BE2C (cell line): ENCODE data around the gene PASD1.

ENCODE experiments used
- DNase-seq: peaks from one replicate; pipeline ENCODE4 v3.0.0-alpha.2; 2020
- H3K27me3 ChIP-seq: fragments of 250-450 bp; sonication (Bioruptor Pico); 2 replicates; pipeline ENCODE4 v1.5.1; 2020; ENCODE audit warnings: mild to moderate bottlenecking
- H3K36me3 ChIP-seq: fragments of 250-450 bp; sonication (Bioruptor Pico); 2 replicates; pipeline ENCODE4 v1.5.1; 2020; ENCODE audit warnings: mild to moderate bottlenecking
- H3K4me1 ChIP-seq: fragments of 250-450 bp; sonication (Bioruptor Pico); 2 replicates; pipeline ENCODE4 v1.5.1; 2020
- H3K4me3 ChIP-seq: 2 replicates; pipeline ENCODE4 v1.5.1; 2011; ENCODE audit warnings: low read depth, low read length
- H3K9me3 ChIP-seq: fragments of 250-450 bp; sonication (Bioruptor Pico); 2 replicates; pipeline ENCODE4 v1.5.1; 2020
- CTCF ChIP-seq: IDR thresholded peaks from 2 replicates; pipeline ENCODE4 v1.5.1; 2012; ENCODE audit warnings: mild to moderate bottlenecking, low read depth, low read length

The PASD1 gene

GRCh38 chrX:151711787-151712186 lies 148.3 kb downstream of the PASD1 start:
- H3K27me3 ChIP-seq, result no peaks in the 10 kb centered on the region
- H3K4me1 ChIP-seq, result no peaks in the 10 kb centered on the region
- H3K36me3 ChIP-seq, result no peaks in the 10 kb centered on the region
- no peak for DNase-seq
- H3K4me3 ChIP-seq, result no peak overlapping the region
- H3K9me3 ChIP-seq, result no peaks in the 10 kb centered on the region
- TF ChIP-seq CTCF, result no peak

GRCh38 chrX:151712253-151712652 lies 148.8 kb downstream of the PASD1 start:
- Histone ChIP-seq H3K4me3 (no peak overlapping the region), H3K36me3 (no peaks in the 10 kb centered on the region), H3K4me1 (no peaks in the 10 kb centered on the region), H3K27me3 (no peaks in the 10 kb centered on the region), H3K9me3 (no peaks in the 10 kb centered on the region)
- no peak for DNase-seq
- no peak for TF ChIP-seq CTCF

GRCh38 chrX:151713849-151714248 lies 150.4 kb downstream of the PASD1 start:
- Histone ChIP-seq H3K4me1 (no peaks in the 10 kb centered on the region), H3K27me3 (no peaks in the 10 kb centered on the region), H3K36me3 (no peaks in the 10 kb centered on the region), H3K9me3 (no peaks in the 10 kb centered on the region), H3K4me3 (no peak overlapping the region)
- peak; percentile 15 for DNase-seq
- TF ChIP-seq CTCF, result peak; percentile 25

GRCh38 chrX:151714362-151714761 lies 150.9 kb downstream of the PASD1 start:
- no peak for DNase-seq
- Histone ChIP-seq H3K9me3 (no peaks in the 10 kb centered on the region), H3K27me3 (no peaks in the 10 kb centered on the region), H3K4me1 (no peaks in the 10 kb centered on the region), H3K36me3 (no peaks in the 10 kb centered on the region), H3K4me3 (no peak overlapping the region)
- no peak for TF ChIP-seq CTCF

- Histone ChIP-seq H3K4me1 (no peaks in the 10 kb centered on the region), H3K36me3 (no peaks in the 10 kb centered on the region), H3K27me3 (no peaks in the 10 kb centered on the region), H3K9me3 (no peaks in the 10 kb centered on the region), H3K4me3 (no peak within 1 kb of the TSS)
- TF ChIP-seq CTCF, result no peak
- no peak for DNase-seq
These were observed 152.3 kb downstream of the PASD1 start, which contains the start of gene FATE1 for GRCh38 chrX:151715752-151716151. Gene FATE1 (plus strand): TSS chrX:151716035. CDS start chrX:151716120, 85 bp downstream.

- no peaks in the 10 kb centered on the region for H3K4me1 ChIP-seq
- H3K4me3 ChIP-seq, result no peak overlapping the region
- no peak for DNase-seq
- no peaks in the 10 kb centered on the region for H3K9me3 ChIP-seq
- no peaks in the 10 kb centered on the region for H3K36me3 ChIP-seq
- TF ChIP-seq CTCF, result no peak
- H3K27me3 ChIP-seq, result no peaks in the 10 kb centered on the region
These were observed 158.9 kb downstream of the PASD1 start for GRCh38 chrX:151722241-151722846.
